ENCODE measurements around the gene TPSB2.

- no peak for TF ChIP-seq ARNTL (CRISPR knock-in tag; IDR thresholded peaks at IDR 0.05; ENCODE audit: borderline replicate concordance, low read depth)
- TF ChIP-seq ZC3H10 (CRISPR knock-in tag; IDR thresholded peaks at IDR 0.05), result no peak
- no peak for TF ChIP-seq ZFP30 (CRISPR knock-in tag; IDR thresholded peaks at IDR 0.05)
- TF ChIP-seq SNAI2 (CRISPR knock-in tag; IDR thresholded peaks at IDR 0.05), result no peak
These were observed 12.5 kb downstream of the TPSB2 start for GRCh38 chr16:1217526-1217925.

All from SK-N-SH treated with all-trans-retinoic acid at 6 μM for 48 hours (cell line).